ENCODE data around the gene OPN4. TPM values are rescaled to one million over a fixed set of nuclear protein-coding genes. Genes with fewer than 3 reads are reported as not detected.

Gene OPN4
- total and polyA plus RNA-seq, 9 donors: 0.08 TPM; not detected in 8

DNA sequence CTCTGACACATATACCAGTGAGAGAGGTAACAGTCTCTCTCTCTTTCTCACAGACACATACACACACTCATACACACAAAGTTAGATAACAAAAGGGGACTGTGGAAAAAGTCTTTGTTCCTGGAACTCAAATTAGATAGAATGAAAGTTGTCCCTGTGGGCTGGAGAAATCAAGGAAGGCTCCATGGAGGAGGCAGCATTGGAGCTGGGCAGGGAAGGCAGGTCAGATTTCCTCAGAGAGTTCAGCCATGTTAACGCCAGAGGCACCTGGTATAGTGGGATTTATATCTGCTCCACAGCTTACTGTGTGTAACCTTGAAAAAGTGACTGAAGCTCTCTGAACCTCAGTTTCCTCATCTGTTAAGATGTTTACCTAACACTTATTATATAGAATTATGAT lies 52.6 kb downstream of the OPN4 start:
- DNase-seq: peak in 1 of 5 donors; percentile 2
- 94 to 98% (median 96%) methylated on average over 1 of the region's 1 CpG for WGBS, 3 donors
- intact Hi-C loops (cut with DNase I): no loop called here
- Histone ChIP-seq H3K36me3 (no peaks in the 10 kb centered on the region), H3K9me3 (no peaks in the 10 kb centered on the region), H3K4me1 (ENCODE audit: insufficient read depth) (peaks cover 3% of the 10 kb centered on the region), H3K4me3 (no peak overlapping the region), H3K27ac (no peak overlapping the region), H3K27me3 (no peaks in the 10 kb centered on the region)
- TF ChIP-seq EP300 (IDR thresholded peaks at IDR 0.05): no peak
- TF ChIP-seq POLR2A (IDR thresholded peaks at IDR 0.05): no peak
- TF ChIP-seq, protein P1, sequence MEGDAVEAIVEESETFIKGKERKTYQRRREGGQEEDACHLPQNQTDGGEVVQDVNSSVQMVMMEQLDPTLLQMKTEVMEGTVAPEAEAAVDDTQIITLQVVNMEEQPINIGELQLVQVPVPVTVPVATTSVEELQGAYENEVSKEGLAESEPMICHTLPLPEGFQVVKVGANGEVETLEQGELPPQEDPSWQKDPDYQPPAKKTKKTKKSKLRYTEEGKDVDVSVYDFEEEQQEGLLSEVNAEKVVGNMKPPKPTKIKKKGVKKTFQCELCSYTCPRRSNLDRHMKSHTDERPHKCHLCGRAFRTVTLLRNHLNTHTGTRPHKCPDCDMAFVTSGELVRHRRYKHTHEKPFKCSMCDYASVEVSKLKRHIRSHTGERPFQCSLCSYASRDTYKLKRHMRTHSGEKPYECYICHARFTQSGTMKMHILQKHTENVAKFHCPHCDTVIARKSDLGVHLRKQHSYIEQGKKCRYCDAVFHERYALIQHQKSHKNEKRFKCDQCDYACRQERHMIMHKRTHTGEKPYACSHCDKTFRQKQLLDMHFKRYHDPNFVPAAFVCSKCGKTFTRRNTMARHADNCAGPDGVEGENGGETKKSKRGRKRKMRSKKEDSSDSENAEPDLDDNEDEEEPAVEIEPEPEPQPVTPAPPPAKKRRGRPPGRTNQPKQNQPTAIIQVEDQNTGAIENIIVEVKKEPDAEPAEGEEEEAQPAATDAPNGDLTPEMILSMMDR (IDR thresholded peaks at IDR 0.05): no peak

DNA sequence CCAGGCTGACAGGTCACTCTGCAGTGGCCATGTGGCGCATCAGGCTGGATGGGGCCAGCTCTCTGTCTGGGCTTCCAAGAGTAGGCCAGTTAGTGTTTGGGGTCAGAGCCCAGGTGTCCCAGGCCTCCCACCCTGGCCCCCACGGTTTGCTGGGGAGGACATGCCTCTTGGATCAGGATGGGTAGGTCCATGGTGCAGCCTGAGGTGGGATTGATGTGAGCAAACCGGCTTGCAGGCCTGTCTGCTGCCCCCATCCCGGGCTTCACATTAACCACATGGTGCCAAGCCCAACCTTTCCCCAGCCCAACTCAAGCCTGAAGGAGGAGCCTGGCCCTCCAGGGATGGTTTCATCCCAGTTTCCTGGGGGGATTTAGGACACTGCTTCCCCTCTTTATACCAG lies 53.2 kb downstream of the OPN4 start:
- Histone ChIP-seq H3K27ac (no peak overlapping the region), H3K9me3 (no peaks in the 10 kb centered on the region), H3K4me1 (ENCODE audit: insufficient read depth) (peaks cover 5% of the 10 kb centered on the region), H3K36me3 (no peaks in the 10 kb centered on the region), H3K27me3 (no peaks in the 10 kb centered on the region), H3K4me3 (no peak overlapping the region)
- TF ChIP-seq, protein P1 (IDR thresholded peaks at IDR 0.05): no peak
- TF ChIP-seq POLR2A (IDR thresholded peaks at IDR 0.05) (no peak), EP300 (IDR thresholded peaks at IDR 0.05) (no peak)
- WGBS, 3 donors: 47 to 55% (median 51%) methylated on average over 4 of the region's 4 CpGs
- DNase-seq: peak in 1 of 5 donors; percentile 11
- intact Hi-C loops (cut with DNase I): no loop called here

DNA sequence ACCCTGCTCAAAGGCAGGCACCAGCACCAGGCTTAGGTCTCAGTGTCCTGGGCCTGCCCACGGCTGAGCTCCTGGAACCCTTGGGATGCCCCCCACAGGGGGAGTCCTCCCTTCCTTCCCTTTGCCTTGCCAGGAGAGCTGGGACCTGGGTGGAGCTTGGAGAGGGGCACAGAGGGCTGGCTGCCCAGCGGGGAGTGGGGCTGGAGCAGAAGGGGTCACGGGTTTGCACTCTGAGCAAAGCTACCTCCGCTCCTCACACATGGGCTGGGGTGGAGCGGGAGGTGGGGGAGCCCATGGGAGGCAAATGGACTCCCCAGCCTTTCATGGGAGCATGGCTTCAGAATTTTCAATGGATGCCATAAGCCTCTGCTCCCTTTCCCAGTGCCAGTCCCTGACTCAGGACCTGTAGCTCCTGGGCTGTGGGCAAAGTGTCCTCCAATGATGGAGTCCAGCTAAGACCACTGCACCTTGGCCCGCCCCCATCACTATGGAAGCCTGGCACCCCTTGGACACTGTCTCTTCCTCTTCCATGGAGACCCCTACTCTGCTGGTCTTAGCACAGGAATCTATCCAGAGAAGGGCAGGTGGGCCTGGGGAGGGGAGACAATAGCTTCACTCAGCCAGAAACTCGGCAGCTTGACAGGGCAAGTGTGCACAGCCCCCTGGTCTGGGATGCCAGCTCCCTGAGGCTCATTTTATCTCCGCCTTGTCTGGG lies 53.9 kb downstream of the OPN4 start:
- no peak for TF ChIP-seq EP300 (IDR thresholded peaks at IDR 0.05)
- no peak for TF ChIP-seq POLR2A (IDR thresholded peaks at IDR 0.05)
- TF ChIP-seq, protein P1 (IDR thresholded peaks at IDR 0.05): no peak
- Histone ChIP-seq H3K4me3 (no peak overlapping the region), H3K9me3 (no peaks in the 10 kb centered on the region), H3K4me1 (ENCODE audit: insufficient read depth) (peaks cover 5% of the 10 kb centered on the region), H3K27me3 (no peaks in the 10 kb centered on the region), H3K27ac (no peak overlapping the region), H3K36me3 (no peaks in the 10 kb centered on the region)
- intact Hi-C loops (cut with DNase I): no loop called here
- peak in 1 of 5 donors; percentile 23 for DNase-seq
- 90 to 92% (median 90%) methylated on average over 8 of the region's 8 CpGs for WGBS, 3 donors

- Histone ChIP-seq H3K4me1 (ENCODE audit: insufficient read depth) (peaks cover 5% of the 10 kb centered on the region), H3K27ac (no peak overlapping the region), H3K27me3 (no peaks in the 10 kb centered on the region), H3K4me3 (no peak overlapping the region), H3K36me3 (no peaks in the 10 kb centered on the region), H3K9me3 (no peaks in the 10 kb centered on the region)
- intact Hi-C loops (cut with DNase I): no loop called here
- no peak for DNase-seq
- TF ChIP-seq POLR2A (IDR thresholded peaks at IDR 0.05): no peak
- TF ChIP-seq, protein P1 (IDR thresholded peaks at IDR 0.05): no peak
- no peak for TF ChIP-seq EP300 (IDR thresholded peaks at IDR 0.05)
- 77 to 83% (median 81%) methylated on average over 5 of the region's 5 CpGs for WGBS, 3 donors
Observed at GRCh38 chr10:86708783-86709380, 54.5 kb downstream of the OPN4 start.

All from ovary (tissue), 9 donors.